HL-60 (cell line): ENCODE results near the gene KLF12.

Experiments
- DNase-seq, 2 experiments: peaks; one replicate each; pipeline ENCODE4 v3.0.0-alpha.2; 2010 to 2020; ENCODE audit warnings: low read depth in 1 of 2, low spot score in 1 of 2
- H3K27ac ChIP-seq: fragments of 250-450 bp; sonication (Bioruptor Pico); replicated peaks from 2 replicates; pipeline ENCODE4 v1.5.1; 2020; ENCODE audit warnings: mild to moderate bottlenecking, moderate library complexity
- H3K27me3 ChIP-seq: fragments of 250-450 bp; sonication (Bioruptor Pico); 2 replicates; pipeline ENCODE4 v1.5.1; 2021; ENCODE audit warnings: mild to moderate bottlenecking, moderate library complexity; ENCODE audit not compliant: insufficient read depth, poor library complexity, severe bottlenecking
- H3K4me3 ChIP-seq: replicated peaks from 2 replicates; pipeline ENCODE4 v1.5.1; 2011; ENCODE audit warnings: mild to moderate bottlenecking, control low read depth, low read length; ENCODE audit not compliant: insufficient read depth
- CTCF ChIP-seq: IDR thresholded peaks from one replicate; pipeline ENCODE4 v1.5.1; 2011; ENCODE audit warnings: low read length, control low read depth, inconsistent platforms; ENCODE audit not compliant: insufficient read depth
- GABPA ChIP-seq: IDR thresholded peaks from 2 replicates; pipeline ENCODE4 v1.6.1; 2012; ENCODE audit warnings: low read depth
- POLR2AphosphoS5 ChIP-seq: IDR thresholded peaks from 2 replicates; pipeline ENCODE4 v1.6.1; 2012; ENCODE audit warnings: low read depth
- REST ChIP-seq: IDR thresholded peaks from 2 replicates; pipeline ENCODE4 v1.6.1; 2012; ENCODE audit warnings: low read depth; ENCODE audit not compliant: insufficient replicate concordance
- SPI1 ChIP-seq: IDR thresholded peaks from 2 replicates; pipeline ENCODE4 v1.6.1; 2012; ENCODE audit warnings: low read depth, mild to moderate bottlenecking, borderline replicate concordance

The KLF12 gene

GRCh38 chr13:74168263-74168675 lies 34.1 kb upstream of the KLF12 start:
- no peaks in the 10 kb centered on the region for H3K27me3 ChIP-seq
- no peak overlapping the region for H3K27ac ChIP-seq
- no peak overlapping the region for H3K4me3 ChIP-seq
- no peak for DNase-seq
- no peak for TF ChIP-seq GABPA
- TF ChIP-seq CTCF = no peak
- TF ChIP-seq SPI1 = no peak
- no peak for TF ChIP-seq POLR2AphosphoS5
- TF ChIP-seq REST = no peak

GRCh38 chr13:74166261-74167004 lies 32.2 kb upstream of the KLF12 start:
- H3K4me3 ChIP-seq = no peak overlapping the region
- no peaks in the 10 kb centered on the region for H3K27me3 ChIP-seq
- DNase-seq = no peak
- H3K27ac ChIP-seq = no peak overlapping the region
- no peak for TF ChIP-seq CTCF
- no peak for TF ChIP-seq GABPA
- TF ChIP-seq REST = no peak
- TF ChIP-seq SPI1 = no peak
- TF ChIP-seq POLR2AphosphoS5 = no peak

- Histone ChIP-seq H3K27me3 (peaks cover 2% of the 10 kb centered on the region), H3K27ac (no peak overlapping the region), H3K4me3 (no peak overlapping the region)
- TF ChIP-seq SPI1 = no peak
- TF ChIP-seq GABPA = no peak
- no peak for DNase-seq
Observed at GRCh38 chr13:74162782-74163181, 28.6 kb upstream of the KLF12 start.

GRCh38 chr13:74162135-74162534 lies 27.9 kb upstream of the KLF12 start:
- Histone ChIP-seq H3K27me3 (peaks cover 2% of the 10 kb centered on the region), H3K27ac (no peak overlapping the region), H3K4me3 (no peak overlapping the region)
- no peak for DNase-seq
- no peak for TF ChIP-seq GABPA
- no peak for TF ChIP-seq POLR2AphosphoS5
- TF ChIP-seq SPI1 = no peak
- no peak for TF ChIP-seq CTCF
- no peak for TF ChIP-seq REST
